IPS-18a (cell line): ENCODE data around the gene PIM3.
A peak's percentile ranks its signal among the peaks of the same experiment; 100 is the strongest.

Source experiments
- H3K27ac ChIP-seq: one replicate; pipeline ENCODE4 v1.5.1; 2013; ENCODE audit warnings: low read length
- H3K27me3 ChIP-seq: one replicate; pipeline ENCODE4 v1.6.1; 2013; ENCODE audit warnings: mild to moderate bottlenecking, low read length; ENCODE audit not compliant: control insufficient read depth, insufficient read depth
- H3K36me3 ChIP-seq: one replicate; pipeline ENCODE4 v1.6.1; 2013; ENCODE audit warnings: low read depth, low read length; ENCODE audit not compliant: control insufficient read depth
- H3K4me1 ChIP-seq: one replicate; pipeline ENCODE4 v1.6.1; 2013; ENCODE audit warnings: low read depth, low read length; ENCODE audit not compliant: control insufficient read depth
- H3K4me3 ChIP-seq: one replicate; pipeline ENCODE4 v1.5.1; 2013; ENCODE audit warnings: low read length
- H3K9ac ChIP-seq: one replicate; pipeline ENCODE4 v1.6.1; 2013; ENCODE audit warnings: mild to moderate bottlenecking, low read length, moderate library complexity
- H3K9me3 ChIP-seq: one replicate; pipeline ENCODE4 v1.6.1; 2013; ENCODE audit warnings: low read depth, low read length; ENCODE audit not compliant: control insufficient read depth

PIM3 gene

DNA sequence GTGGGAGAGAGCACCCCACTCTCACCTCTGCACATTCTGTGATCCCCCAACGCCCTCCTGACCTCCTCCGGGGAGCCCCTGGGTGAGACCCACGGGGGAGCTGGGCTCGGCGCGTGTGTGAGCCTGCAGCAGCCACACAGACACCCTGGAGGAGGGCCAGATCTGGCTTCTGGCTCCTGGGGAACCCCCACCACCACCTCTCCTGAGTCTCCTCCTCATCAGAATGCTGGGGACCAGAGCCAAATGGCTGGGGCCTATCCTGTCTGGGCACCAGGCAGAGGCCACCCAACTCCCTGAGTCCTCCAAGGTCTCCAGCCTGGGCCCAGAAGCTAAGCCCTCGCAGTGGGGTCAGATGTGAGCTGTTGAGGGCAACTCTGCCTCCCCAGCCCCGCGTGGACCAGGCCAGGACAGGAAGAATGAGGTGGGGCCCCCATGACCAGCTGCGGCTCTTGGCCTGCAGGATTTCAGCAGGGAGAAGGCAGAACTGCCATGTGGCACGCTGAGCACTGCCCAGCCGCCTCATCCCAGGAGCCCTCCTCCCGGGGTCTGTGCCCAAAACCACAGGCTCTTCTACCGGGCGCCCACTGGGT is 5.5 kb upstream of the PIM3 start:
- H3K9me3 ChIP-seq = no peaks in the 10 kb centered on the region
- no peaks in the 10 kb centered on the region for H3K36me3 ChIP-seq
- no peak overlapping the region for H3K9ac ChIP-seq
- H3K27me3 ChIP-seq = peaks cover 7% of the 10 kb centered on the region
- H3K4me1 ChIP-seq = peaks cover 3% of the 10 kb centered on the region
- H3K27ac ChIP-seq = no peak overlapping the region
- H3K4me3 ChIP-seq = no peak overlapping the region

DNA sequence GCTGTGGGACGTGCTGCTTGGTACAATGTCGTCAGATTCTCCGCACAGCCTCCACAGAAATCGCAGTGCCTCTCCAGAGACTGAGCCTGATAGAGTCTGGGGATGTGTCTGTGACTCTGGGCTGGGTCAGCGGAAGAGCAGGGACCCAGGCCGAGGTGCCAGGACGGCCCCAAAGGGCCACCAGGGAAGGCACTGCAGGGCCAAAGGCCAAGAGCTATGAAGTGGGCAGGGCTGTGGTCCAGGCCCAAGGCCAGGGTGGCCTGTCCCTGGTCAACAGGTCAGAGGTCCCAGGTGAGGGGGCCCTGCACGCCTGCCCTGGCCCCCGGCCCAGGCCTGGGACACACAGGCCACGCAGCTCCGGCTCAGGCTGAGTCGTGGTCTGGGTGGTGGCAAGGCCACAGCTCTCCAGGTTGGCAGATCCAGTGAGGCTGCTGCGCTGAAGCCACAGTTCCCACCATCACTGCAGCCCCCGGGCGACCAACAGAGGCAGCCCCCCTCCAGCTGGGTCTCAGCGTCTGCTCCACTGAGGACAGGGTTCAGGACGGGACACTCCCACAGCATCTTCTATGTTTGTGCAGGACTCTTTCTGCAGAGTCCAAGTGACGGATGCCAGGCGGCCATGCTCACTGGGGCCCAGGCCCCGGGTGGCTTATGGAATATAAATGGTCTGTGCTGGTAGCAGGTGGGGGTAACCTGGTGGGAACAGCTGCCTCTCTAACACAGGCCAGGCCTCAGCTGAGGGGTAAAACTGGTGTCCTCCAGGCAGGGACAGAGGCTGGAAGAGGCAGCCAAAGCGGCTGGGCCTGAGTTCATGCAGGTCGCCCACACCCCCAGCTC is 4.8 kb upstream of the PIM3 start:
- Histone ChIP-seq H3K36me3 (no peaks in the 10 kb centered on the region), H3K27me3 (peaks cover 7% of the 10 kb centered on the region), H3K27ac (no peak overlapping the region), H3K4me3 (no peak overlapping the region), H3K9ac (no peak overlapping the region), H3K4me1 (peaks cover 3% of the 10 kb centered on the region), H3K9me3 (no peaks in the 10 kb centered on the region)

DNA sequence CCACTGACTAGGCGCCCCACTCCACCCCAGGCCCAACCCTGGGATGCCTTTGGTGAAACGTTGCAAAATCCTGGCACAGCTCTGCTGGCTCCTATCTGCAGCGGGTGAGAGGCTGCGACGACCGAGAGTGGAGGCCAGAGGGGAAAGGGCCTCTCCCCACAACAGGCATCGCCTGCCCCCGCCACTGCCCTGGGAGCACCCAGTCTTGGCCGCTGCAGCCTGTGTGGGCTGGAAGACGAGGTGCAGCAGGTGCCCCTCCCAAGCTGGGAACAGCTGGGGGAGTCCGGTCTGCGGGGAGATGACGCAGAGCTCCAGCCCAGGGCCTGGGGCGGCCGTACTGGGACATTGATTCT is 4.2 kb upstream of the PIM3 start:
- Histone ChIP-seq H3K4me1 (peaks cover 3% of the 10 kb centered on the region), H3K36me3 (no peaks in the 10 kb centered on the region), H3K9me3 (no peaks in the 10 kb centered on the region), H3K27ac (no peak overlapping the region), H3K27me3 (peaks cover 7% of the 10 kb centered on the region), H3K9ac (no peak overlapping the region), H3K4me3 (no peak overlapping the region)

DNA sequence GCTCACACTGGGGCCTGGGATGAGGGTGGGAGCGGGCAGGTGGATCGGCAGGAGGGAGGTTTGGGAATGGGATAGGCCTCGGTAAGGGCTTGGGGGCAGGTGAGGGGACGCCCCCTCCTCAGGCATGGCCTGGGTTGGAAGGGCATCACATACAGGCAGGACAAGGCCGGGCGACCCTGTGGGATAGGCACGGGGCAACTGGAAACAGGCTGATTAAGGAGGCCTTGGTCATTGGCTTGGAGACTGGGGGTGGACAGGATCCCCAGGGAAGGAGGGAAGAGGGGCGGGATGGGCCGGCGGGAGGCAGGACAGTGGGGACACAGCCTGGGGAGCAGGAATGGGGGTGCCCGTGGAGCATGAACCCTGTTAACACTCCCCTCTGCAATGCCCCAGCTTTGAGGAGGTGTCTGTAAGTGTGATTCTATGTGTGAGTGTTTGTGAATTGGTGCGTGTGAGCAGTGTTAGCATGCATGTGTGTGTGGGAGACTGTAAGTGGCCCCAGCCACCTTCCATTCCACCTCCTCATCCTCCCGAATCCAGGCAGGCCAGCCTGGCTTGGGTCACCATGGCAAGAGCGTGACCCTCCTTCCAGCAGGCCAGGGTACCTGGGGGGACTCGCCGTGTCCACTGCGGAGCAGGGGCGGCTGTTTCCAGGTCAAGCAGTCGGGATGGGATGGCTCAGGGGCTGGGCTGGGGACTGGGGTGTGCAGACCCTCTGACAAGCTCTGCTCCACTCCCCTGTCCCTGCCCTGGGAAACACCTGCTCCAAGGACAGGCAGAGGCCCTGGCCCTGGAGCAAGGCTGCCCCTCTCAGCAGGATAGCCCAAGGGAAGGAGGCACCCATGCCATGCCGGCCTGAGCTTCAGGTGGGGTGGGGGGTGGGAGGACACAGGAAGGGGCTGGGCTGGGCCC is 3.4 kb upstream of the PIM3 start:
- Histone ChIP-seq H3K9me3 (no peaks in the 10 kb centered on the region), H3K27me3 (peaks cover 7% of the 10 kb centered on the region), H3K27ac (no peak overlapping the region), H3K9ac (no peak overlapping the region), H3K4me3 (no peak overlapping the region), H3K36me3 (no peaks in the 10 kb centered on the region), H3K4me1 (peaks cover 3% of the 10 kb centered on the region)

DNA sequence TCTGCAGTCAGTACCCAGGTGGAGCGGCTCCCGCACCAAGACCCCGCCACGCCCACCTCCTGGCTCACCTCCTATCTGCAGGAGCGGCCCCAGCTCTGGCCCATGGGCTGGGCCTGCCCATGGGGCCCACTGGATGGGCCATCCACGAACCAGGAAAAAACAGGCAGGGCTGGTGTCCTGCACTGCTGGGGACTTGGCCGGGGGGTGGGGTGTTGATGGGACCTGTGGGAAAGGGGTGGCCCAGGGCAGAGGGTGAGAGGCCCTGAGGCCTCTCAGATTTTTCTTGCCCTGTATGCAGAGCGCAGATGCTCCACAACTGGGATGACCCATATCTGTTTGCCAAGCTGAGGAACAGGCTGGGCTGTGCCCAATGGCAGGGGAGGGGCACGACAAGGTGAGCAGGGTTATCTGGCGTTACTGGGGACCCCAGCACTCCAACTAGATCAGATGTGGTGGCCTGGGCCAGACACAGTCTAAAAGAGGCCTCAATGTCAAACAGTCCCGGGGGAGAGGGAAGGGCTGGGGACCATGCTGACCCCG is 2.7 kb upstream of the PIM3 start:
- H3K27ac ChIP-seq = no peak overlapping the region
- peaks cover under 1% of the 10 kb centered on the region for H3K36me3 ChIP-seq
- H3K4me1 ChIP-seq = peaks cover 8% of the 10 kb centered on the region

DNA sequence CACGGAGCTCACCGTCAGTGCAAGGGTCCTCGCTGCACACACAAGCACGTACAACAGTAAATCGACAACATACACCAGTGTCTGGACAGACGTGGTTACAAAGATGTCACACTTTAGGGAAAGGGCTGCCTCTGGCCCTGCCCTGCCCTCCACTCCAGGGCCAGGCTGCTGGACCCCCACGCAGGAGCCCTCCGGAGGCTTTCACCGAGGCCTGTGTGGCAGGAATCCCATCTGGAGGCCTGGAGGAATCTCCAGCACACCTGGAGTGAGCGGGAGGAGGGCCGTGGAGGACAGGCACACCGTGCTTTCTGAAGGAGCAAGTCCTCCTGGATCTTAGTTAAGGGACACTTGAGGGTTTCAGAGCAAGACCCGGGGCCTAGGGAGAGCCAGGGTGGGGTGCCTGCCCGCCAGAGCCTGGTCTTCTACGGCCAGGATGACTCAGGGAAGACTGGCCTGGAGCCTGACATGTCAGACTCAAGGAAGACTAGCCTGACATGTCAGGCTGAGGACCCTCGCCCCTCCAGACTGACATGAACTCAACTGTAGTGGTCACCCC is 2.1 kb upstream of the PIM3 start:
- Histone ChIP-seq H3K4me1 (peaks cover 9% of the 10 kb centered on the region), H3K4me3 (no peak overlapping the region), H3K36me3 (peaks cover 6% of the 10 kb centered on the region), H3K9me3 (no peaks in the 10 kb centered on the region), H3K27me3 (peaks cover 7% of the 10 kb centered on the region), H3K27ac (no peak overlapping the region), H3K9ac (no peak overlapping the region)

More for the DNA sequence above, 2.7 kb upstream of the PIM3 start:
- Histone ChIP-seq H3K4me3 (no peak overlapping the region), H3K9ac (no peak overlapping the region), H3K27me3 (peaks cover 7% of the 10 kb centered on the region), H3K9me3 (no peaks in the 10 kb centered on the region)

DNA sequence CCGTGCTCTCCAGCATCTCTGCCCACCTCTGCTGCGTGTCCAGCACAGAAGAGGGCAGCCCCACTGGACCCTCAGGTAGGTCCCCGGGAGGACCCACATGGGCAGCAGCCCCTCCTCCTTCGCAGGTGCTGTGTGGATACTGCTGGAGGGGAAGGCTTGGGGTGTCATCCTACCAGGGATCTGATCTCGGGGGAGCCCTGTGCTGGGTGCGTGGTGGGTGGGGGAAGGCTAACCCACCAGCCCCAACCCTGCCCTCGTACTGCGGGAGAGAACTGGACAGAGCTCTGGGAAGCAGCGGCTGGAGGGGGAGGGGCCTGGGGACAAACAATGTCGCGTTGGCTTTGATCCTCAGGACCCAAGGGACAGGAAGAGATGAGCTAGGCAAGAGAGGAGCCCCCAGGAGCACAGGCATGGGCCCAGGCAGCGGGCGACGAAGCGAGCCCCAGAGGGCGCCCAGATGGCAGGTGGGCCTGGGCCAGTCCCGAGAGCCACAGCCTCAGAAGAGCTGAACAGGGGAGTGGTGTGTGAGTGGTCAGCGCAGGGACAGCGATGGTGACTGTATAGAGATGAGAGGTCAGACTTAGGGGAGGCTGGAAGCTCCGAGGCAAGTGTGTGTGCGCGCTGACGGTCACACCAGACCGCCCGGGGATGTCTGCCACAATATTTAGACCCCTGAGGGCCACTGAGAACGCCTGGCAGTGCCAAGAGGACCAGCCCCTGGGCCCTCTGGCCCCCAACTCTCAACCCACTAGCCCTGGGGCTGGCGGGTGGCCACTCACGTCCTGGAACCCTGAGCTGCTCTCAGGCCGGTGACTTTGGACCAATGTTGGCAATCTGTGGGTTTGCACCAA is 1.4 kb upstream of the PIM3 start:
- no peaks in the 10 kb centered on the region for H3K9me3 ChIP-seq
- H3K4me3 ChIP-seq = peak overlapping the region; percentile 52
- peaks cover 13% of the 10 kb centered on the region for H3K36me3 ChIP-seq
- H3K27me3 ChIP-seq = peaks cover 7% of the 10 kb centered on the region
- H3K9ac ChIP-seq = no peak overlapping the region
- no peak overlapping the region for H3K27ac ChIP-seq
- peaks cover 9% of the 10 kb centered on the region for H3K4me1 ChIP-seq

DNA sequence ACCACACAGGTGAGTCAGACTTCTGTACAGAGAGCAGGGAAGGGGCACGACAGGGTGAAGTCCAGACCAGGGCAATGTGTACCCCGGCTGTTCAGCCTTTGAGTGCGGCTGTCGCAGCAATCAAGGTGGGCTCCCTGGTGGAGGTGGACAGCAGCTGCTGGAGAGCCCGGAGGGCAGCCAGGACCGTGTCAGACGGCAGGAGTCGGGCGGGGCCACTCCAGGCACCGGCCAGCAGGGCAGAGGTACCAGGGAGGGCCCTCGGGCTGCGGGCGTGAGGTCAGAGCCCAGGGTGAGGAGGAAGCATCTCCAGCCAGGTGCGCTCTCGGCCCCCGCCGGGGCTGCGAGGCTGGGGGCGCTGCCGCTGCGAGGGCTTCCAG is 802 bp upstream of the PIM3 start:
- Histone ChIP-seq H3K9ac (peak overlapping the region; percentile 32), H3K4me1 (peaks cover 9% of the 10 kb centered on the region), H3K4me3 (peak overlapping the region; percentile 52), H3K9me3 (no peaks in the 10 kb centered on the region), H3K36me3 (peaks cover 16% of the 10 kb centered on the region), H3K27ac (no peak overlapping the region), H3K27me3 (peaks cover 7% of the 10 kb centered on the region)

DNA sequence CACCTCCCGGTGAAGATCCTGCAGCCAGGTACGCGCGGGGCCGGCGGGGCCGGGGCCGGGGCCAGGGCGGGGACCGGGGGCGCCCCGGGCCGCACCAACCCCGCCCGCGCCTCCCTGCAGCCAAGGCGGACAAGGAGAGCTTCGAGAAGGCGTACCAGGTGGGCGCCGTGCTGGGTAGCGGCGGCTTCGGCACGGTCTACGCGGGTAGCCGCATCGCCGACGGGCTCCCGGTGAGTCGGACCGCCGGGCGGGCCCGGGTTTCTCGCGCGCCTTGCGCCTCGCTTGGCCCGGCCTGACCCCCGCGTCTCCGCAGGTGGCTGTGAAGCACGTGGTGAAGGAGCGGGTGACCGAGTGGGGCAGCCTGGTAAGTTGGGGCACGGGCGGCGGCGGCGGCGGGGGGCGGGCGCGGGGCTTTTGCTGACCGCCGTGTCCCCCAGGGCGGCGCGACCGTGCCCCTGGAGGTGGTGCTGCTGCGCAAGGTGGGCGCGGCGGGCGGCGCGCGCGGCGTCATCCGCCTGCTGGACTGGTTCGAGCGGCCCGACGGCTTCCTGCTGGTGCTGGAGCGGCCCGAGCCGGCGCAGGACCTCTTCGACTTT is 531 bp downstream of the PIM3 start:
- no peak overlapping the region for H3K27ac ChIP-seq
- peaks cover 7% of the 10 kb centered on the region for H3K27me3 ChIP-seq
- H3K4me1 ChIP-seq = peaks cover 9% of the 10 kb centered on the region
- H3K9me3 ChIP-seq = no peaks in the 10 kb centered on the region
- peak overlapping the region; percentile 78 for H3K4me3 ChIP-seq
- peak overlapping the region; percentile 58 for H3K9ac ChIP-seq
- peaks cover 16% of the 10 kb centered on the region for H3K36me3 ChIP-seq

DNA sequence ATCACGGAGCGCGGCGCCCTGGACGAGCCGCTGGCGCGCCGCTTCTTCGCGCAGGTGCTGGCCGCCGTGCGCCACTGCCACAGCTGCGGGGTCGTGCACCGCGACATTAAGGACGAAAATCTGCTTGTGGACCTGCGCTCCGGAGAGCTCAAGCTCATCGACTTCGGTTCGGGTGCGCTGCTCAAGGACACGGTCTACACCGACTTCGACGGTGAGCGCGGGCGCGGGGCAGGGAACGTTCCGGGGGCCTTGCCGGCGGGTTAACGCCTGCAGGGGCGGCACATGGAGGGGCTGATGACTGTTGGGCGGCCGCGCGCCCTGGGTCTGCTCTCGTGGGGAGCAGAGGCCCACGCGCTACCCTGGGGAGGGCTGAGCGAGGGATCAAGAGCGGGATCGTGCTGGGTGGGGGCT is 1.0 kb downstream of the PIM3 start:
- H3K9me3 ChIP-seq = no peaks in the 10 kb centered on the region
- H3K27ac ChIP-seq = no peak overlapping the region
- H3K4me1 ChIP-seq = peaks cover 9% of the 10 kb centered on the region
- H3K9ac ChIP-seq = peak overlapping the region; percentile 58
- H3K4me3 ChIP-seq = peak overlapping the region; percentile 78
- peaks cover 7% of the 10 kb centered on the region for H3K27me3 ChIP-seq
- H3K36me3 ChIP-seq = peaks cover 16% of the 10 kb centered on the region
